Measurements from ENCODE around the gene FOS. TPM values are rescaled to one million over a fixed set of nuclear protein-coding genes. Genes with fewer than 3 reads are reported as not detected.

Gene FOS
- total RNA-seq, 1 experiment from 2014 or later: 23.9 TPM

DNA sequence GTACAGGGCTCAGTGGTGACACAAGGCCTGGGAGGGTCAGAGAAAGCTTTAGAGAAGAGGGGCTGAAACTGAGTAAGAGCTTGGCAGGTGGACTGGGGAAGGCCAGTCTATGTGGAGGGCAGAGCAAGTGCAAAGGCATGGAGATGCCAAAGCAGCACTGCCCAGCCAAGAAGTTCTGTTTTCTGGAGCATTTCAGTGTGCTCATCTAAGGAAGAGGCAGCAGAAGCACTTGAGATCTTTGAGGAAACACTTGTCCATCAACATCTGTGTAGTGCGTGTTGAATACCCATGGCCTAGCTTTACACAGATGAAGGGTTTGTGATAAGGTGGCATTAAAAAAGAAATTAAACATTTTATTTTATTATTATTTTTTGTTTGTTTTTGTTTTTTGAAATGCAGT lies 52.8 kb downstream of the FOS start (continued):
- TF ChIP-seq, protein P1, sequence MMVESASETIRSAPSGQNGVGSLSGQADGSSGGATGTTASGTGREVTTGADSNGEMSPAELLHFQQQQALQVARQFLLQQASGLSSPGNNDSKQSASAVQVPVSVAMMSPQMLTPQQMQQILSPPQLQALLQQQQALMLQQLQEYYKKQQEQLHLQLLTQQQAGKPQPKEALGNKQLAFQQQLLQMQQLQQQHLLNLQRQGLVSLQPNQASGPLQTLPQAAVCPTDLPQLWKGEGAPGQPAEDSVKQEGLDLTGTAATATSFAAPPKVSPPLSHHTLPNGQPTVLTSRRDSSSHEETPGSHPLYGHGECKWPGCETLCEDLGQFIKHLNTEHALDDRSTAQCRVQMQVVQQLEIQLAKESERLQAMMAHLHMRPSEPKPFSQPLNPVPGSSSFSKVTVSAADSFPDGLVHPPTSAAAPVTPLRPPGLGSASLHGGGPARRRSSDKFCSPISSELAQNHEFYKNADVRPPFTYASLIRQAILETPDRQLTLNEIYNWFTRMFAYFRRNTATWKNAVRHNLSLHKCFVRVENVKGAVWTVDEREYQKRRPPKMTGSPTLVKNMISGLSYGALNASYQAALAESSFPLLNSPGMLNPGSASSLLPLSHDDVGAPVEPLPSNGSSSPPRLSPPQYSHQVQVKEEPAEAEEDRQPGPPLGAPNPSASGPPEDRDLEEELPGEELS (CRISPR knock-in tag; IDR thresholded peaks at IDR 0.05): no peak
- TF ChIP-seq EMX1 (CRISPR knock-in tag; IDR thresholded peaks at IDR 0.05) (no peak), ZNF219 (CRISPR knock-in tag; IDR thresholded peaks at IDR 0.05; ENCODE audit: borderline replicate concordance) (no peak), KAT7 (CRISPR knock-in tag; IDR thresholded peaks at IDR 0.05; ENCODE audit: borderline replicate concordance) (no peak), GABPB1 (CRISPR knock-in tag; IDR thresholded peaks at IDR 0.05) (no peak)
- TF ChIP-seq, protein P2, sequence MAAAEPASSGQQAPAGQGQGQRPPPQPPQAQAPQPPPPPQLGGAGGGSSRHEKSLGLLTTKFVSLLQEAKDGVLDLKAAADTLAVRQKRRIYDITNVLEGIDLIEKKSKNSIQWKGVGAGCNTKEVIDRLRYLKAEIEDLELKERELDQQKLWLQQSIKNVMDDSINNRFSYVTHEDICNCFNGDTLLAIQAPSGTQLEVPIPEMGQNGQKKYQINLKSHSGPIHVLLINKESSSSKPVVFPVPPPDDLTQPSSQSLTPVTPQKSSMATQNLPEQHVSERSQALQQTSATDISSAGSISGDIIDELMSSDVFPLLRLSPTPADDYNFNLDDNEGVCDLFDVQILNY (CRISPR knock-in tag; IDR thresholded peaks at IDR 0.05): no peak
- TF ChIP-seq, protein P3, sequence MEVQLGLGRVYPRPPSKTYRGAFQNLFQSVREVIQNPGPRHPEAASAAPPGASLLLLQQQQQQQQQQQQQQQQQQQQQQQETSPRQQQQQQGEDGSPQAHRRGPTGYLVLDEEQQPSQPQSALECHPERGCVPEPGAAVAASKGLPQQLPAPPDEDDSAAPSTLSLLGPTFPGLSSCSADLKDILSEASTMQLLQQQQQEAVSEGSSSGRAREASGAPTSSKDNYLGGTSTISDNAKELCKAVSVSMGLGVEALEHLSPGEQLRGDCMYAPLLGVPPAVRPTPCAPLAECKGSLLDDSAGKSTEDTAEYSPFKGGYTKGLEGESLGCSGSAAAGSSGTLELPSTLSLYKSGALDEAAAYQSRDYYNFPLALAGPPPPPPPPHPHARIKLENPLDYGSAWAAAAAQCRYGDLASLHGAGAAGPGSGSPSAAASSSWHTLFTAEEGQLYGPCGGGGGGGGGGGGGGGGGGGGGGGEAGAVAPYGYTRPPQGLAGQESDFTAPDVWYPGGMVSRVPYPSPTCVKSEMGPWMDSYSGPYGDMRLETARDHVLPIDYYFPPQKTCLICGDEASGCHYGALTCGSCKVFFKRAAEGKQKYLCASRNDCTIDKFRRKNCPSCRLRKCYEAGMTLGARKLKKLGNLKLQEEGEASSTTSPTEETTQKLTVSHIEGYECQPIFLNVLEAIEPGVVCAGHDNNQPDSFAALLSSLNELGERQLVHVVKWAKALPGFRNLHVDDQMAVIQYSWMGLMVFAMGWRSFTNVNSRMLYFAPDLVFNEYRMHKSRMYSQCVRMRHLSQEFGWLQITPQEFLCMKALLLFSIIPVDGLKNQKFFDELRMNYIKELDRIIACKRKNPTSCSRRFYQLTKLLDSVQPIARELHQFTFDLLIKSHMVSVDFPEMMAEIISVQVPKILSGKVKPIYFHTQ (CRISPR knock-in tag; IDR thresholded peaks at IDR 0.05): no peak

Other genes with a start within 250 kb of the FOS start
- 16.7 to 18.3 TPM (median 18.2 TPM) in 3 replicates for gene MLH3, start 227.4 kb upstream of the FOS start, total RNA-seq (2021)
- 22.4 to 26.6 TPM (median 23.0 TPM) in 3 replicates for gene ACYP1, start 214.8 kb upstream of the FOS start, total RNA-seq (2021)
- 1.3 to 1.8 TPM (median 1.6 TPM) in 3 replicates for gene ZC2HC1C, start 209.2 kb upstream of the FOS start, total RNA-seq (2021)
- 50.8 to 60.5 TPM (median 59.1 TPM) in 3 replicates for gene NEK9, start 151.8 kb upstream of the FOS start, total RNA-seq (2021)
- 214 to 234 TPM (median 220 TPM) in 3 replicates for gene TMED10, start 102.2 kb upstream of the FOS start, total RNA-seq (2021)
- 17.9 to 23.3 TPM (median 21.8 TPM) in 3 replicates for gene JDP2, start 149.2 kb downstream of the FOS start, total RNA-seq (2021)
- gene BATF, start 243.6 kb downstream of the FOS start, total RNA-seq (2021): 0.73 TPM in 1 of 3 replicates, not detected in the others

Data from WTC11 (cell line).